ENCODE results near the gene CEMIP.

- TF ChIP-seq CTCF (IDR thresholded peaks at IDR 0.05; ENCODE audit: insufficient read depth, low read length) (no peak), REST (IDR thresholded peaks at IDR 0.05; ENCODE audit: insufficient replicate concordance, low read depth) (no peak), POLR2AphosphoS5 (IDR thresholded peaks at IDR 0.05; ENCODE audit: low read depth) (no peak), SPI1 (IDR thresholded peaks at IDR 0.05; ENCODE audit: borderline replicate concordance, low read depth) (no peak), GABPA (IDR thresholded peaks at IDR 0.05; ENCODE audit: low read depth) (no peak)
These were observed 219.1 kb downstream of the CEMIP start for GRCh38 chr15:80998251-80998650.

Measured in HL-60 (cell line).